ENCODE measurements around the gene CCDC187. TPM values are rescaled to one million over a fixed set of nuclear protein-coding genes. Genes with fewer than 3 reads are reported as not detected.

The CCDC187 gene
- total and polyA plus RNA-seq, 2 of the 8 experiments (the other 6 are each of a cell fraction or from before 2014, with no cell fraction given) = 0.02 TPM; not detected in 1

- Histone ChIP-seq H4K5ac (ENCODE audit: insufficient read length, low read depth, low read length) (no peak overlapping the region), H3K56ac (replicated peaks; ENCODE audit: insufficient read length, low read depth, low read length) (no peak overlapping the region), H4K8ac (ENCODE audit: extremely low read depth, insufficient read depth, low read length) (no peak overlapping the region), H3K4ac (replicated peaks; ENCODE audit: insufficient read length, low read depth, low read length) (no peak overlapping the region), H2BK15ac (ENCODE audit: low read length) (no peak overlapping the region), H3K23me2 (ENCODE audit: low read depth, low read length) (no peaks in the 10 kb centered on the region), H2AFZ (ENCODE audit: low read length) (no peak overlapping the region), H2BK5ac (ENCODE audit: low read depth, low read length) (no peak overlapping the region), H4K20me1 (replicated peaks in 1 of 2; ENCODE audit: control insufficient read depth in 1 of 2, insufficient read depth in 2 of 2, low read length in 2 of 2) (no peaks in the 10 kb centered on the region), H2AK5ac (ENCODE audit: low read depth, low read length) (no peak overlapping the region), H3K4me2 (ENCODE audit: insufficient read depth in 1 of 2, low read depth in 2 of 2, low read length in 2 of 2) (no peak overlapping the region), H3K27me3 (replicated peaks in 1 of 4; ENCODE audit: control insufficient read depth in 3 of 4, extremely low read depth in 1 of 4, insufficient read depth in 3 of 4, low read length in 3 of 4) (no peaks in the 10 kb centered on the region), H3K27ac (ENCODE audit: low read depth, low read length) (no peak overlapping the region), H4K91ac (replicated peaks; ENCODE audit: insufficient read length, low read length) (no peak overlapping the region), H2BK20ac (ENCODE audit: low read length) (no peak overlapping the region), H3K36me3 (ENCODE audit: control insufficient read depth in 2 of 4, insufficient read depth in 4 of 4, low read length in 3 of 4) (no peaks in the 10 kb centered on the region), H2BK120ac (replicated peaks; ENCODE audit: low read depth, low read length) (no peak overlapping the region), H3K4me3 (ENCODE audit: extremely low read depth in 1 of 4, insufficient read depth in 2 of 4, low read depth in 3 of 4, low read length in 4 of 4) (no peak overlapping the region), H3K14ac (ENCODE audit: insufficient read length) (no peak overlapping the region), H3K9ac (replicated peaks in 1 of 4; ENCODE audit: extremely low read depth in 1 of 4, low read depth in 3 of 4, low read length in 3 of 4) (no peak overlapping the region), H2BK12ac (ENCODE audit: low read depth, low read length) (0 out of 2 replicates have a peak overlapping the region, but pooled peaks have one; percentile 17), H3K23ac (ENCODE audit: insufficient read length) (no peak overlapping the region), H3K79me2 (ENCODE audit: control insufficient read depth in 1 of 2, insufficient read depth in 2 of 2, low read length in 2 of 2) (no peaks in the 10 kb centered on the region), H3K9me3 (ENCODE audit: insufficient read depth in 2 of 2, low read depth in 1 of 2, low read length in 1 of 2) (no peaks in the 10 kb centered on the region), H3K4me1 (replicated peaks in 1 of 4; ENCODE audit: control insufficient read depth in 3 of 4, insufficient read depth in 4 of 4, low read length in 3 of 4) (peaks cover 0 to 5% (median 2%) of the 10 kb centered on the region in 4 experiments; a peak in 4 of 7 replicates), H3K79me1 (ENCODE audit: low read depth, low read length) (no peaks in the 10 kb centered on the region), H3K18ac (ENCODE audit: extremely low read depth, low read length) (no peak overlapping the region; the same call in 1 of the 2 replicates)
- TF ChIP-seq SP2 (IDR thresholded peaks at IDR 0.05; ENCODE audit: low read length) (no peak), KDM5A (IDR thresholded peaks at IDR 0.05; ENCODE audit: low read length) (no peak), ZNF274 (IDR thresholded peaks at IDR 0.05; ENCODE audit: borderline replicate concordance, extremely low read depth, low read length) (no peak), POU5F1 (IDR thresholded peaks at IDR 0.05; ENCODE audit: low read depth, low read length) (no peak), SIX5 (IDR thresholded peaks at IDR 0.05; ENCODE audit: low read depth, low read length) (no peak), SP1 (IDR thresholded peaks at IDR 0.05; ENCODE audit: low read depth, low read length) (no peak)
- WGBS, 2 experiments (ENCODE audit: extremely low coverage in 1 of 2, insufficient coverage in 1 of 2, insufficient read length in 1 of 2, insufficient replicate concordance in 2 of 2, low coverage in 1 of 2, low lambda C conversion rate in 2 of 2, missing lambda C conversion rate in 1 of 2) = 92% methylated on average over 14 of the region's 14 CpGs; no CpG with 5 or more reads in 1 of the 2 experiments
- FAIRE-seq = no peak
- POLR2A ChIA-PET (ENCODE audit: partially characterized antibody) = no interaction called here
- CTCF ChIA-PET (ENCODE audit: partially characterized antibody) = interaction anchor here (1.2 to 3.7 kb wide), 5 partner anchors 12 to 134 kb away, joined by 3 to 21 read pairs (median 5); no protein-coding TSS in a partner anchor
- DNase-seq (ENCODE audit: low read depth in 1 of 2, low spot score in 2 of 2) = no peak
These were observed 30.5 kb downstream of the CCDC187 start for GRCh38 chr9:136273244-136273865.
